PFSK-1 (cell line): ENCODE data around the gene MIPEP.

ENCODE experiments used
- POLR2AphosphoS5 ChIP-seq: IDR thresholded peaks from 2 replicates; pipeline ENCODE4 v1.6.1; 2012; ENCODE audit warnings: low read depth, mild to moderate bottlenecking, control low read depth, low read length, moderate library complexity
- SIN3A ChIP-seq: IDR thresholded peaks from 2 replicates; pipeline ENCODE4 v1.6.1; 2012; ENCODE audit warnings: mild to moderate bottlenecking, low read length, moderate library complexity, borderline replicate concordance; ENCODE audit not compliant: insufficient read depth
- TAF1 ChIP-seq: IDR thresholded peaks from 2 replicates; pipeline ENCODE4 v1.6.1; 2012; ENCODE audit warnings: low read length, control low read depth, borderline replicate concordance; ENCODE audit not compliant: insufficient read depth
- TF ChIP-seq, protein P1 (sequence below), 2 experiments: IDR thresholded peaks; 2 replicates each; pipeline versions ENCODE4 v1.6.1 to v1.8.0; 2011 to 2012; ENCODE audit warnings: low read depth in 2 of 2, low read length in 2 of 2, control low read depth in 1 of 2, inconsistent platforms in 1 of 2, mild to moderate bottlenecking in 1 of 2, moderate library complexity in 1 of 2; ENCODE audit not compliant: insufficient read depth in 1 of 2

DNA sequence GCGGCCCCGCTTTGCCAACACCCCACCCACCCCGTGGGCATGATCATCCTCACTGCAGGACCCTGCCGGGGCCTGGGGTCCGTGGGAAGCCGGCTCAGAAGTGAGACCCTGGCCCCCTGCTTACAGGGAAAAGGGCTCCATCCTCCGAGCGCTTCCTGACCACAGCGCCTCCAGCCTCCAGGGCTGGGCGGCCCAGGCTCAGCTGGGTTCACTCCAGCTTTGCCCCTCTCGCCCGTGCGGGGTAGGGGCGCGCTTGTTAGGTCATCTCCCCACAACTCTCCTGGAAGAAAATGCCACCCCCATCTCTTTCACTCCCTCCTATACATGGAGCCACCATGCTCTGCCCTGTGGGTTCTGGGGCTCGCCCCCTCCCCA, 14.7 kb upstream of the MIPEP start:
- TF ChIP-seq POLR2AphosphoS5 = no peak
- TF ChIP-seq, protein P1, sequence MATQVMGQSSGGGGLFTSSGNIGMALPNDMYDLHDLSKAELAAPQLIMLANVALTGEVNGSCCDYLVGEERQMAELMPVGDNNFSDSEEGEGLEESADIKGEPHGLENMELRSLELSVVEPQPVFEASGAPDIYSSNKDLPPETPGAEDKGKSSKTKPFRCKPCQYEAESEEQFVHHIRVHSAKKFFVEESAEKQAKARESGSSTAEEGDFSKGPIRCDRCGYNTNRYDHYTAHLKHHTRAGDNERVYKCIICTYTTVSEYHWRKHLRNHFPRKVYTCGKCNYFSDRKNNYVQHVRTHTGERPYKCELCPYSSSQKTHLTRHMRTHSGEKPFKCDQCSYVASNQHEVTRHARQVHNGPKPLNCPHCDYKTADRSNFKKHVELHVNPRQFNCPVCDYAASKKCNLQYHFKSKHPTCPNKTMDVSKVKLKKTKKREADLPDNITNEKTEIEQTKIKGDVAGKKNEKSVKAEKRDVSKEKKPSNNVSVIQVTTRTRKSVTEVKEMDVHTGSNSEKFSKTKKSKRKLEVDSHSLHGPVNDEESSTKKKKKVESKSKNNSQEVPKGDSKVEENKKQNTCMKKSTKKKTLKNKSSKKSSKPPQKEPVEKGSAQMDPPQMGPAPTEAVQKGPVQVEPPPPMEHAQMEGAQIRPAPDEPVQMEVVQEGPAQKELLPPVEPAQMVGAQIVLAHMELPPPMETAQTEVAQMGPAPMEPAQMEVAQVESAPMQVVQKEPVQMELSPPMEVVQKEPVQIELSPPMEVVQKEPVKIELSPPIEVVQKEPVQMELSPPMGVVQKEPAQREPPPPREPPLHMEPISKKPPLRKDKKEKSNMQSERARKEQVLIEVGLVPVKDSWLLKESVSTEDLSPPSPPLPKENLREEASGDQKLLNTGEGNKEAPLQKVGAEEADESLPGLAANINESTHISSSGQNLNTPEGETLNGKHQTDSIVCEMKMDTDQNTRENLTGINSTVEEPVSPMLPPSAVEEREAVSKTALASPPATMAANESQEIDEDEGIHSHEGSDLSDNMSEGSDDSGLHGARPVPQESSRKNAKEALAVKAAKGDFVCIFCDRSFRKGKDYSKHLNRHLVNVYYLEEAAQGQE (IDR thresholded peaks at IDR 0.05; ENCODE audit: insufficient read depth in 1 of 2, low read depth in 2 of 2, low read length in 2 of 2) = no peak
- TF ChIP-seq TAF1 = no peak
- TF ChIP-seq SIN3A = no peak
